Ureter (tissue), 1 donor: ENCODE data around the gene LRRTM4. TPM values are rescaled to one million over a fixed set of nuclear protein-coding genes. Genes with fewer than 3 reads are reported as not detected.

Experiments used
- DNase-seq: peaks from one replicate; pipeline ENCODE4 v3.0.0-alpha.2; 2020; ENCODE audit warnings: low spot score
- total RNA-seq: library from RNA; stranded (reverse); gene quantifications from one replicate; pipeline ENCODE4 v1.2.4, GENCODE V29; 2023
- donor health status: DM: yes; HTN: yes; CAD: no.

The LRRTM4 gene
- total RNA-seq, 1 donor from 2014 or later: 0.42 TPM

DNA sequence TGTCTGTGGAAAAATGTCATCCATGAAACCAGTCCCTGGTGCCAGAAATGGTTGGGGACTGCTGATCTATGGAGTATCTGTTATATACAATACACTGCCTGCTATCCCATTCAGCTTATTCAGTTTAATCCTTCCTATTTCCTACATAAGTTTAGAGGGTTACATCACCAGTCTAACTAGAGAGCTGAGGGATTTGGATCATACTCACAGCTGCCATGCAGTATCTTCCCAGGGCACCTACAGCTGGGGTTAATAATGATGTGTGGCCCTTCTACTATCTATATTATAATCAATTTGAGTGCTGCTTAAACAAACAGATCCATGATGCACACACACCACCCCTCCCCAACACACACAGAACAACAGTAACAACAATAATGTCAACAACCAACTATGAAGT, 524.0 kb downstream of the LRRTM4 start:
- no peak for DNase-seq

GRCh38 chr2:76997296-76997695, 524.9 kb downstream of the LRRTM4 start:
- no peak for DNase-seq

GRCh38 chr2:76985387-76986136, 536.6 kb downstream of the LRRTM4 start:
- no peak for DNase-seq

- DNase-seq: no peak
Observed at GRCh38 chr2:76984359-76984758, 537.8 kb downstream of the LRRTM4 start.

DNA sequence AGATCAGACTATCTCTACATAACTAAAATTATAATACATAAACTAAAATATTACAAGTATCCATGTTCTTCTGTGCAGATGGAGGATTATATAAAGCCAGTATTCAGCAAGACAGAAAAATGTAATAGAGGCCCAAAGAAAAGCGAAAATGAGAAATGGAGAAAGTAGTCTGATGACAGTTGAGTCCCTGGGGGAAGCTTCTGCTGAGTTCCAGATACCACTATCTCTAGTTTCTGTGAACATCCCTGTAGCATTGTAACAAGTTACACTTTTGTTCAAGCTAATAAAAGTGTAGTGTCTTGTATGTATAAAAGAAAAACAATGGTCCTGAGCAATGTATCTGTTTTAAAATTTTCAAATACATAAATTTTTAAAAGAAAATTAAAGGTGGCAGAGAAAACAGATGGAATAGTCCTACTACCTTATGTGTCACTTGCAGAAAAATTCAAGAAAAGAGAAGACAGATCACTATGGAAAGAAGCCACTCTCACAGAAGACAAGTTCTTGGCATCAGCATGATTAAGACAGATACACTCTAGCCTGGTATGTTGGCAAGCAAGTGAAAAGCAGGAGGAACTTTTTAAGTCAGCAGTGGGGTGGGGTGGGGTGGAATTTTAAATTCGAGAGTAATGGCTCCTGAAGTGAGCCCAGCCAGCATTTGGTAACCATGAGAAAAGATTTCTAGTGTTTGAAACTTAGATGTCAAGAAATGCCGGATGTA, 541.9 kb downstream of the LRRTM4 start:
- DNase-seq: no peak

DNA sequence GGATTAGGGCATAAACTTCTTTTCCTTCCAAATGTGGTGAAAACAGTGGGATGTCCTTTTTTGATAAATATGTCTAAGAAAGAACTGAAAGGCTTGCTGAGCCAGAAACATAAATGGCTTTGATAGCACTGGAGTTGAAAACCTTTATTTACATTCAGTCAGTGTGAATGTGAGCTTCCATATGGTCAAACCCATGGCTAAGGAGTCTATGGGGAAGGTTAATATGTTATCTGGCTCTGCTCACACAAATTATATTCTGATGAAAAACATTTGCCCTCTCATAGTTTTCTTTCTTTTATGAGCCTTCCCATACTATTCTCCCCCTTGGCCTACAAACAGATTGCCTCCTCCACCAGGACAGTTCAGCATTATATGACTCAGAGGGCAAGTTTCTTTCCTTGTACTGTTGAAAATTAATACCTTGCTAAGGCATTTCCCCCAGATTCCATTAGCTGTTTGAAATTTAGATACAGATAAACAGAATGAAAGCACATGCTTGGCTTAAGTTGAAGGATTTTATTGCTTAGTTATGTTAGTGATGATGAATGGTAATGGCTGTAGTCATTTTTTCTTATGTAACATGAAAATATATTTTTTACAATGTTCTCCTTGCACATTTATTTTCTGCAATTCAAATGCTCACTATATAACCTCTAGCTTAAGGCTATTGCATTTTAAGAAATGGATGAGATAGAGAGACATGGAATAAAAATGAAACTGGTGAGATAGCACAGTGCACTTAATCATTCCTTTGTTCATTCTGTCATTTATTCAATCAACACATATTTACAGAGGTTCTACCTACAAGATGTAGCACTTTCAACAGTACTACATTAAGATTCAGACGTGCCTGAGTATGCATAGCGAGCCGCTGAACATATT, 544.1 kb downstream of the LRRTM4 start:
- no peak for DNase-seq

DNA sequence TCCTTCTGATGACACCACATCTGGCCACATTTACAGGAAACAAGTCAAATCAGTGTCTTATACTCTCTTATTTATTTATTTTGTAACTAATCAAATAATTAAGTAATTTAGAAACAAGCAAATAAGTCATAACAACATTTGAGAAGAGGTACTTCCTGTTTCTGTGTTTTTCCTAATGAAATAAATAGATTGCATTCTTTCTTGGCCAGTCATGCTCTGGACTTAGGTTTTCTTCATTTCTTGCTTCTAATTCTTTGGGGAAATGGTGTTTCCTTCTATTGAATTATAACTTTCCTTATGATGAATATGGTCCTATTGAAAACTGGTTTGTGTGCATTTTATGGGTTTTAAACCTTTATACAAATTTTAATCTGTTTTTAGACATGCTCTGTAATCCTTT, 546.4 kb downstream of the LRRTM4 start:
- no peak for DNase-seq

- no peak for DNase-seq
Observed at GRCh38 chr2:76973610-76974009, 548.6 kb downstream of the LRRTM4 start.

DNA sequence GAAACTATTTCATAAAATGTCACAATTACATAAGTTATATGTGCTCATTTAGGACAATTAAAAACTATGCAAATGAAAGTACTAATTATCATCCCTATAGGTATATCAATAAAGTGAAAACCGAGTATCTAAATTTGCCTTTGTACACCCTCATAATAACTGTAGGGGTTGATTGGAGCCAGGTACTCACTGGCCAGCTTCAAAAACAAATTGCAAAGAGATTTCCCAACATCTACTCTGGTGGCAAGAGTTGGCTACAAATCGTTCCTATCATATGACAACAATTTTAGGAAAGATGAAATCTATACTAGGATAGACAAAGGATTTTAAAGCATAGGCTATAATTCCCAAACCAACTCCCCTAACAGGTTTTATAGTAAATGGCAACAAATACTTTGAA, 556.4 kb downstream of the LRRTM4 start:
- no peak for DNase-seq

DNA sequence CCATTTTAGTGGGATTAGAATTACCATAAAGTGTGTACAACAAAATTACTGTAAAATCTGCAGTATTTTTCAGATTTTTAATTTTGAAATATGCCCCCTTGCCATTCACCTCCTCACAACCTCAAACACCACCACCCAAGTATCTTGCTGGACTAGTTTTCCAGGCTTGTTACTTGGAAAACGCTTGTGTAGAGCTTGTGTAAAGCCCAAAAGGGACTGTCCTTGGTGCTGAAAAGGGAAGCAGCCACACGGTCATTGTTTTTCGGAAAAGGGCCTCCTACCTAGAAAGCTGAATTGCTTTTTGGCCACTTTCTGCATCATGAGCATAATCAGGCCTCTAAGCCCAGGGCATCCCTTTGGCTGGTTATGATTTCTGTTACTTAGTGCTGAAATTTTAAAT, 563.4 kb downstream of the LRRTM4 start:
- no peak for DNase-seq

DNA sequence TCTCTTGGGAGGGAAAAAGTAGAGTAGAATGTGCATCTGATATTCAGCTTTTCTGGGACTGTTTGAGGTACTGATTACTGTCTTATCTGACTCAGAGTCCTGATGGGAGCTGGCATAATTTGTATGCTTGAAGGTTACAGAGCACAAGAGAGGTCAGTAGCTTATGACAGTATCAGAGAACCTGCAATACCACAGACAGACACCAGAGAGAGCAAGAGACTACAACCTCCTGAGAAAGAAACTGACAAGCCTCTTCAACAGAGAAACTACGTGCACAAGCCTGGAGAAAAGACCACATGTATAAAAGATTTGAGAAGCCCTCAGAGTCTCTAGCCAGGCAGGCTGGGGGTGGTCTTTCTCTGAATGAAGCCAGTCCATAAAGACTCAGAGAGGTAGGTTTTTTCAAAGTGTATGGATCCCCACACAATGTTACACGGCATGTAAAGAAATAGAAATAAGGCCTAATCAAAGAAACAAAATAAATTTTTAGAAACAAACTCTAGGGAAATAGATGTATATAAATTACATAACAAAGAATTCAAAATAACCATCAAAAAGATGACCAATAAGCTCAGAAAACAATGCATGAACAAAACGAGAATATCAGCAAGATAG, 568.3 kb downstream of the LRRTM4 start:
- peak; percentile 39 for DNase-seq

DNA sequence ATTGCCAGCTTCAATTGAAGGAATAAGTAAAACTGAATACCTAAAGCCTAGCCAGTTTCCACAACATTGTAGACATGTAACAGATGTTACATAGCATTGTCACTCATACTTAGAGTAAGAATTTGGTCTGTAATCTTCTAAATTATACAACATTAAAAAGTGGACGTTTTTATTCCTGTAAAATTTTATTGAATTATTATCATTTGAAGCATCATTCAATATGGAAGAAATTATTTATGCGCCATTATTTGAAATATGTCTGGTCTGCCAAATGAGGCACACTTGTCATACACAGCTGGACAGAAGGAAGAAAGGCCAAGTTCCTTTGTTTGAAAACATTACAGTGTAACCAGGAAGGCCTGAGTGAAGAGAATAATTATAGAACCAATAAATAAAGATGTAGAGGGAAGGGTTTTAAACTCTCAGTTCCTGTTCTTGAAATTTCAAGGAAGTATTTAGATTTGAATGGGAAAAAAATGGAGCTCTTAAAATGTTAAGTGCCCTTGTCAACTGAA, 575.5 kb downstream of the LRRTM4 start:
- no peak for DNase-seq

GRCh38 chr2:76940559-76940958, 581.6 kb downstream of the LRRTM4 start:
- no peak for DNase-seq

DNA sequence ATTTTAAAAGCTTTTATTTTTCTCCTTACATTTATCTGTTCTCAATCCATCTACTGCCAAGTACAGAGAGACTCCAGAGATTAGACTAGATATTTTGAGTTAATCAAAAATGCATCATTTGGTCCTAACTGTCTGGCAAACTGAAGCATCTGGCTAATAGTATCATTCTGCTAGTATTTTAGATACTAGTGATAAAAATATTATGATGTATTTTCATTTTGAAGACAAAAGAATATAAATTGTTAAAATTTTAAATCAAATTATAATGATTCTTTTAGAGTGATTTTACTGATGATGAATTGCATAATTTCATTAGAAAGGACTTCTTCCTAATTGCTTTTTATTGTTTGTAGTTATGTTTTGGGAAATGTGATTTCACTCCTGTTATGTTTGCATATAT, 584.0 kb downstream of the LRRTM4 start:
- DNase-seq: no peak

- DNase-seq: no peak
Observed at GRCh38 chr2:76932550-76932949, 589.6 kb downstream of the LRRTM4 start.

DNA sequence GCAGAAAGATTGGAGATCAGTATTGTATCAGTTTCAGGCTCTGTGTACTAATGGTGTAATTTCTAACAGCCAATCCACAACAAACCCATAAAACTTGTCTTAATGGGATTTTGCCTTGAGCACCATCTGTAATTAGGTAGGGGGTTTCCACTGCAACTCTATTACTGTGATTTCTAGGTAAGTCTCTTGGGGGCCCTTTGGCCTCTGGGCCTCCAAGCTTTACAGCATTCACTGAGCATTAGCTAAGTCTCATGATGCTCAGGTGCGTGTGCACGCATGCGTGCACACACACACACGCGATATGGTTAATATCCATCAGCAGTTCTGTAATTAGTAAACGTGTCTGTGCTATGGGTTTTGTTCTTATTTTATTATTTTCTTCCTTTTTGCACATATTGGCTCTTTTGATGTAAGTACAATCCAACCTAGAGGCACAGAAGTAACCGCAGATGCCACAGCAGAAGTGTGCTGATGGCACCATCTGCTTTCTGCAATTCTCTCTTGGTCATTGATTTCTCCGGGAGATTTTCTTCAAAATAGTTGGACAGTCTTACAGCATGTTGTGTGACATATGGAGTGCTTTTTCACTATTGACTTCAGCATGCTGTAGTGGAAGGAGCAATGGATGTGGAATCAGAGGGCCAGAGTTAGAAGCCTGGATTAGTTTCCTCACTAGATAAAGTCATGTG, 592.0 kb downstream of the LRRTM4 start:
- no peak for DNase-seq

GRCh38 chr2:76928026-76928425, 594.1 kb downstream of the LRRTM4 start:
- no peak for DNase-seq

DNA sequence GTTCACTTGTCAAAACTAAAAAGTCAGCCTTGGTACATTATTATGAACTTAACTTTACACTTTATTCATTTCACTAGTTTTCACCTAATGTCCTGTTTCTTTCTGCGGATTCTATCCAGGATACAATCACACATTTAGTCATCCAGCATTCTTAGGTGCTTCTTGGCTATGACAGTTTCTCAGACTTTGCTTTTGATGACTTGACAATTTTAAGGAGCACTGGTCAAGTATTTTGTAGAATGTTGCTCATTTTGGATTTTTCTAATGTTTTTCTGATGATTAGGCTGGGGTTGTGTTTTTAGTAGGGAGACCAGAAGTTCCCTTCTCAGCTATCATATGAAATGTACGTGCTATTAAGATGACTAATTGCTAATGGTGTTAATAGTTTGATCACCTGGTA, 601.2 kb downstream of the LRRTM4 start:
- DNase-seq: no peak

GRCh38 chr2:76895469-76895868, 626.7 kb downstream of the LRRTM4 start:
- no peak for DNase-seq

GRCh38 chr2:76870581-76870980, 651.6 kb downstream of the LRRTM4 start:
- DNase-seq: no peak

DNA sequence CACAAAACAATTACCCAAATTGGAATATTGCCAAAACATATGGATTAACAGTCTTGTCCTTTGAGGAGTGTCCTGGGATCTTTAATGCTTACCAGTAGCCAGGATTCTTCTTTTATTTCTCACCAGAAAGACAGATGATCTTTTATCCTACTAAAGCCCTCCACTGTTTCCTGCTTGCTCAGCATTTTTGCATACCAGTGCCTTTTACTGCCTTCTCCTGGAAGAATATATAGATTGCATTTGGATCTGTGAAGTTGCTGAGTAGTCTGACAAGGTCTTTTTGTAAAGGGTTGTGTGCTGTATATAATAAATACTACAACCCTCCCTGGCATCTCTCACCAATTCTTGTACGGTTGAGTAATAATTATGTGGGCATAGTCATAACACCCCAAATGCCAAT, 652.2 kb downstream of the LRRTM4 start:
- DNase-seq: no peak
